ENCODE measurements around the gene VPS13D.
A peak's percentile ranks its signal among the peaks of the same experiment; 100 is the strongest.

VPS13D gene

GRCh38 chr1:12296623-12297022 lies 66.8 kb downstream of the VPS13D start:
- no peak overlapping the region for H3K4me3 ChIP-seq (replicated peaks in 1 of 2; ENCODE audit: low read depth in 2 of 2, low read length in 2 of 2)
- TF ChIP-seq, protein P1, sequence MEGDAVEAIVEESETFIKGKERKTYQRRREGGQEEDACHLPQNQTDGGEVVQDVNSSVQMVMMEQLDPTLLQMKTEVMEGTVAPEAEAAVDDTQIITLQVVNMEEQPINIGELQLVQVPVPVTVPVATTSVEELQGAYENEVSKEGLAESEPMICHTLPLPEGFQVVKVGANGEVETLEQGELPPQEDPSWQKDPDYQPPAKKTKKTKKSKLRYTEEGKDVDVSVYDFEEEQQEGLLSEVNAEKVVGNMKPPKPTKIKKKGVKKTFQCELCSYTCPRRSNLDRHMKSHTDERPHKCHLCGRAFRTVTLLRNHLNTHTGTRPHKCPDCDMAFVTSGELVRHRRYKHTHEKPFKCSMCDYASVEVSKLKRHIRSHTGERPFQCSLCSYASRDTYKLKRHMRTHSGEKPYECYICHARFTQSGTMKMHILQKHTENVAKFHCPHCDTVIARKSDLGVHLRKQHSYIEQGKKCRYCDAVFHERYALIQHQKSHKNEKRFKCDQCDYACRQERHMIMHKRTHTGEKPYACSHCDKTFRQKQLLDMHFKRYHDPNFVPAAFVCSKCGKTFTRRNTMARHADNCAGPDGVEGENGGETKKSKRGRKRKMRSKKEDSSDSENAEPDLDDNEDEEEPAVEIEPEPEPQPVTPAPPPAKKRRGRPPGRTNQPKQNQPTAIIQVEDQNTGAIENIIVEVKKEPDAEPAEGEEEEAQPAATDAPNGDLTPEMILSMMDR (IDR thresholded peaks at IDR 0.05; ENCODE audit: low read depth, low read length), result no peak
- peak; percentile 52 to 86 for DNase-seq (ENCODE audit: low read depth in 2 of 2)

- no peak overlapping the region for H3K4me3 ChIP-seq (replicated peaks in 1 of 2; ENCODE audit: low read depth in 2 of 2, low read length in 2 of 2)
- no peak for DNase-seq (ENCODE audit: low read depth in 2 of 2)
- TF ChIP-seq, protein P1 (IDR thresholded peaks at IDR 0.05; ENCODE audit: low read depth, low read length), result no peak
Measured at GRCh38 chr1:12300706-12301105, 70.9 kb downstream of the VPS13D start.

GRCh38 chr1:12301518-12302237 lies 71.8 kb downstream of the VPS13D start:
- no peak overlapping the region for H3K4me3 ChIP-seq (replicated peaks in 1 of 2; ENCODE audit: low read depth in 2 of 2, low read length in 2 of 2)
- TF ChIP-seq, protein P1 (IDR thresholded peaks at IDR 0.05; ENCODE audit: low read depth, low read length), result no peak
- DNase-seq (ENCODE audit: low read depth in 2 of 2), result no peak

- no peak overlapping the region for H3K4me3 ChIP-seq (replicated peaks in 1 of 2; ENCODE audit: low read depth in 2 of 2, low read length in 2 of 2)
- no peak for DNase-seq (ENCODE audit: low read depth in 2 of 2)
- TF ChIP-seq, protein P1 (IDR thresholded peaks at IDR 0.05; ENCODE audit: low read depth, low read length), result no peak
Measured at GRCh38 chr1:12302798-12303447, 73.1 kb downstream of the VPS13D start.

DNA sequence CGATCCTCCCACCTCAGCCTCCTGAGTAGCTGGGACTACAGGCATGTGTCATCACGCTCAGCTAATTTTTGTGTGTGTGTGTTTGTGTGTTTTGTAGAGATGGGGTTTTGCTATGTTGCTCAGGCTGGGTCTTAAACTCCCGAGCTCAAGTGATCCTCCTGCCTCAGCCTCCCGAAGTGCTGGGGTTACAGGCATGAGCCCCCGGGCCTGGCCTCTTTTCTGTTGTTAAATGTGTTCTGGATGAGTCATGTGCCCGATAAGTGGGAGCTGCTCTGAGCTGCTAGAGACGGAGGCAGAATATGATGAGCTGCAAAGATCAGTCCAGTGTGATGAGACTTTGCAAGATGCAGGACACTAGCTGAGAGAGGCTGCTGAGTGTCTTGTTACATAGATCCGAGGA lies 75.5 kb downstream of the VPS13D start:
- no peak overlapping the region for H3K4me3 ChIP-seq (replicated peaks in 1 of 2; ENCODE audit: low read depth in 2 of 2, low read length in 2 of 2)
- DNase-seq (ENCODE audit: low read depth in 2 of 2), result no peak
- TF ChIP-seq, protein P1 (IDR thresholded peaks at IDR 0.05; ENCODE audit: low read depth, low read length), result no peak

- no peak overlapping the region for H3K4me3 ChIP-seq (replicated peaks in 1 of 2; ENCODE audit: low read depth in 2 of 2, low read length in 2 of 2)
- TF ChIP-seq, protein P1 (IDR thresholded peaks at IDR 0.05; ENCODE audit: low read depth, low read length), result no peak
- peak in 1 of 2 donors; percentile 52 for DNase-seq (ENCODE audit: low read depth in 2 of 2)
Measured at GRCh38 chr1:12309783-12310742, 80.2 kb downstream of the VPS13D start.
